GM23338 (cell line): ENCODE measurements around the gene CCSER2. TPM values are rescaled to one million over a fixed set of nuclear protein-coding genes. Genes with fewer than 3 reads are reported as not detected.

ENCODE experiments used
- ATAC-seq: fragments of 200-7000 bp; cut with Tn5 transposase; 3 replicates; pipeline ENCODE4 v1.9.1; 2020
- DNase-seq: peaks from one replicate; pipeline ENCODE4 v3.0.0-alpha.2; 2015; ENCODE audit warnings: low spot score
- H2AFZ ChIP-seq: fragments of 200-600 bp; sonication (generic); 2 replicates; pipeline ENCODE4 v1.8.0; 2016; ENCODE audit warnings: antibody characterized with exemption, mild to moderate bottlenecking, moderate library complexity
- H3F3A ChIP-seq: fragments of 200-600 bp; sonication (generic); replicated peaks from 2 replicates; pipeline ENCODE4 v1.8.0; 2017; ENCODE audit warnings: antibody characterized with exemption, mixed run types, low read depth
- H3K27ac ChIP-seq: fragments of 200-600 bp; sonication (generic); 2 replicates; pipeline ENCODE4 v1.6.1; 2016; ENCODE audit warnings: low read depth
- H3K27me3 ChIP-seq: fragments of 200-600 bp; sonication (generic); 2 replicates; pipeline ENCODE4 v1.8.0; 2016; ENCODE audit warnings: mild to moderate bottlenecking, mixed run types, moderate library complexity; ENCODE audit not compliant: insufficient read depth
- H3K36me3 ChIP-seq: fragments of 200-600 bp; sonication (generic); 2 replicates; pipeline ENCODE4 v1.8.0; 2016; ENCODE audit warnings: mild to moderate bottlenecking; ENCODE audit not compliant: insufficient read depth
- H3K4me1 ChIP-seq: fragments of 200-600 bp; sonication (generic); 2 replicates; pipeline ENCODE4 v1.8.0; 2016; ENCODE audit warnings: mild to moderate bottlenecking, moderate library complexity; ENCODE audit not compliant: insufficient read depth
- H3K4me2 ChIP-seq: fragments of 200-600 bp; sonication (generic); 2 replicates; pipeline ENCODE4 v1.7.1; 2017; ENCODE audit warnings: mixed run types
- H3K4me3 ChIP-seq: fragments of 200-600 bp; sonication (generic); 2 replicates; pipeline ENCODE4 v1.6.1; 2016; ENCODE audit warnings: mixed run types
- H3K79me2 ChIP-seq: fragments of 200-600 bp; sonication (generic); replicated peaks from 2 replicates; pipeline ENCODE4 v1.8.0; 2017; ENCODE audit warnings: mild to moderate bottlenecking; ENCODE audit not compliant: insufficient read depth
- H3K9me2 ChIP-seq: fragments of 200-600 bp; sonication (generic); 2 replicates; pipeline ENCODE4 v1.8.0; 2017; ENCODE audit not compliant: insufficient read depth
- H4K20me1 ChIP-seq: fragments of 200-600 bp; sonication (generic); replicated peaks from 2 replicates; pipeline ENCODE4 v1.8.0; 2017; ENCODE audit warnings: mild to moderate bottlenecking; ENCODE audit not compliant: insufficient read depth
- H3K27ac Mint-ChIP-seq: 2 replicates; pipeline ENCODE4 v1.8.0; 2020; ENCODE audit warnings: inconsistent platforms, mild to moderate bottlenecking, moderate library complexity, mixed read lengths
- H3K27me3 Mint-ChIP-seq: 3 replicates; pipeline ENCODE4 v1.8.0; 2022; ENCODE audit warnings: low read depth, mild to moderate bottlenecking, moderate library complexity, mixed read lengths, inconsistent platforms; ENCODE audit not compliant: insufficient read depth, poor library complexity
- H3K36me3 Mint-ChIP-seq: 3 replicates; pipeline ENCODE4 v1.8.0; 2021; ENCODE audit warnings: low read depth, mild to moderate bottlenecking, inconsistent platforms, moderate library complexity, mixed read lengths
- H3K4me1 Mint-ChIP-seq: 3 replicates; pipeline ENCODE4 v1.8.0; 2020; ENCODE audit warnings: mild to moderate bottlenecking, inconsistent platforms, mixed read lengths
- H3K4me3 Mint-ChIP-seq: 3 replicates; pipeline ENCODE4 v1.8.0; 2021; ENCODE audit warnings: moderate library complexity, mild to moderate bottlenecking, inconsistent platforms, mixed read lengths
- H3K9me3 Mint-ChIP-seq: 3 replicates; pipeline ENCODE4 v1.8.0; 2020; ENCODE audit warnings: moderate library complexity, mild to moderate bottlenecking, inconsistent platforms, mixed read lengths
- CREB1 ChIP-seq: fragments of 250-450 bp; sonication (Bioruptor Pico); IDR thresholded peaks from 2 replicates; pipeline ENCODE4 v1.5.0; 2020; ENCODE audit warnings: low read depth, mild to moderate bottlenecking, moderate library complexity
- EZH2 ChIP-seq: fragments of 200-600 bp; sonication (generic); IDR thresholded peaks from one replicate; pipeline ENCODE4 v1.8.0; 2017; ENCODE audit warnings: antibody characterized with exemption, mild to moderate bottlenecking, low read depth; ENCODE audit not compliant: unreplicated experiment
- JUNB ChIP-seq: IDR thresholded peaks from one replicate; pipeline ENCODE4 v1.6.1; 2016; ENCODE audit warnings: antibody characterized with exemption; ENCODE audit not compliant: unreplicated experiment
- NANOG ChIP-seq: IDR thresholded peaks from 2 replicates; pipeline ENCODE4 v1.6.1; 2016; ENCODE audit warnings: antibody characterized with exemption, borderline replicate concordance
- POLR2AphosphoS5 ChIP-seq: IDR thresholded peaks from 2 replicates; pipeline ENCODE4 v1.6.1; 2016; ENCODE audit warnings: antibody characterized with exemption, low read depth
- STAT1 ChIP-seq: IDR thresholded peaks from one replicate; pipeline ENCODE4 v1.6.1; 2016; ENCODE audit warnings: antibody characterized with exemption; ENCODE audit not compliant: unreplicated experiment
- ZNF114 ChIP-seq: fragments of 250-450 bp; sonication (Bioruptor Pico); IDR thresholded peaks from 2 replicates; pipeline ENCODE4 v1.5.0; 2020; ENCODE audit warnings: mild to moderate bottlenecking, moderate library complexity
- ZNF331 ChIP-seq: fragments of 250-450 bp; sonication (Bioruptor Pico); IDR thresholded peaks from 2 replicates; pipeline ENCODE4 v1.5.0; 2020; ENCODE audit warnings: low read depth, mild to moderate bottlenecking, moderate library complexity
- polyA plus RNA-seq: library from polyadenylated mRNA; unstranded; fragments of >200 nt; fragmentation: Nextera tagmentation; extraction: Ambion mirVana; gene quantifications from 2 replicates; pipeline ENCODE4 v1.2.1, GENCODE V29; 2016
- total RNA-seq: library from RNA; depleted of rRNA; stranded (reverse); fragments of >200 nt; shearing (Covaris generic); gene quantifications from 2 replicates; pipeline ENCODE4 v1.2.3, GENCODE V29; 2014
- TF ChIP-seq, protein P1 (sequence below): IDR thresholded peaks from 2 replicates; pipeline ENCODE4 v1.6.1; 2016; ENCODE audit warnings: antibody characterized with exemption
- TF ChIP-seq, protein P2 (sequence below), 2 experiments: fragments of 200-600 bp in 1 of 2; sonication (generic) in 1 of 2; conservative IDR thresholded peaks; 2 replicates each; pipeline versions ENCODE4 v1.5.1 to v1.6.1; 2016 to 2017; ENCODE audit warnings: antibody characterized with exemption in 2 of 2, low read depth in 2 of 2, mild to moderate bottlenecking in 2 of 2, moderate library complexity in 1 of 2
- TF ChIP-seq, protein P3 (sequence below): fragments of 250-450 bp; sonication (Bioruptor Pico); IDR thresholded peaks from 2 replicates; pipeline ENCODE4 v1.5.0; 2020; ENCODE audit warnings: mild to moderate bottlenecking, moderate library complexity

The CCSER2 gene
- total and polyA plus RNA-seq, 2 experiments from 2014 or later: 30.6 to 37.2 TPM

DNA sequence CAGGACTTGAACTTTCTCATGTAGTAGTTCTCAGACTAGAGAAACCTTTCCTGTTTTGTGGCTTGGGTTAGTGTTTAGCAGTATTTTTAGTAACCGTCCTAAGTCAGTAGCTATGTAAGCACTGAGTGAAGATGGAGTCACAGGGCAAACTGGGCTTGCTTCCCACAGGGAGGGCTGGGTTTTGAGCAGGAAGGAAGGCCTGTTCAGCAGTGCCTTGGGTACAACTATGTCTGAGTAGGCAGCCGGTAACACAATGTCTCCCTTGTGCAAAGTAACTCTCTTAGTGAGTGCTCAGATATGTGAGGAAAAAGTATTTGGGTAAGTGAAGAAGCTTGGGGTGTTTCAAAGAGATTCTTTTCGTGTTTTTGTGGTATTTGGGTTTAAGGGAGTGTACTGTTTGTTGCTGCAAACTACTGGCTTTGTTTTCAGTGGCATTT, 96.4 kb downstream of the CCSER2 start:
- peak; percentile 43 for DNase-seq
- TF ChIP-seq POLR2AphosphoS5 (no peak), NANOG (no peak), ZNF114 (CRISPR knock-in tag) (no peak), STAT1 (no peak), EZH2 (no peak), JUNB (no peak), CREB1 (CRISPR knock-in tag) (no peak), ZNF331 (no peak)
- TF ChIP-seq, protein P1, sequence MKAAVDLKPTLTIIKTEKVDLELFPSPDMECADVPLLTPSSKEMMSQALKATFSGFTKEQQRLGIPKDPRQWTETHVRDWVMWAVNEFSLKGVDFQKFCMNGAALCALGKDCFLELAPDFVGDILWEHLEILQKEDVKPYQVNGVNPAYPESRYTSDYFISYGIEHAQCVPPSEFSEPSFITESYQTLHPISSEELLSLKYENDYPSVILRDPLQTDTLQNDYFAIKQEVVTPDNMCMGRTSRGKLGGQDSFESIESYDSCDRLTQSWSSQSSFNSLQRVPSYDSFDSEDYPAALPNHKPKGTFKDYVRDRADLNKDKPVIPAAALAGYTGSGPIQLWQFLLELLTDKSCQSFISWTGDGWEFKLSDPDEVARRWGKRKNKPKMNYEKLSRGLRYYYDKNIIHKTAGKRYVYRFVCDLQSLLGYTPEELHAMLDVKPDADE: no peak
- TF ChIP-seq, protein P2, sequence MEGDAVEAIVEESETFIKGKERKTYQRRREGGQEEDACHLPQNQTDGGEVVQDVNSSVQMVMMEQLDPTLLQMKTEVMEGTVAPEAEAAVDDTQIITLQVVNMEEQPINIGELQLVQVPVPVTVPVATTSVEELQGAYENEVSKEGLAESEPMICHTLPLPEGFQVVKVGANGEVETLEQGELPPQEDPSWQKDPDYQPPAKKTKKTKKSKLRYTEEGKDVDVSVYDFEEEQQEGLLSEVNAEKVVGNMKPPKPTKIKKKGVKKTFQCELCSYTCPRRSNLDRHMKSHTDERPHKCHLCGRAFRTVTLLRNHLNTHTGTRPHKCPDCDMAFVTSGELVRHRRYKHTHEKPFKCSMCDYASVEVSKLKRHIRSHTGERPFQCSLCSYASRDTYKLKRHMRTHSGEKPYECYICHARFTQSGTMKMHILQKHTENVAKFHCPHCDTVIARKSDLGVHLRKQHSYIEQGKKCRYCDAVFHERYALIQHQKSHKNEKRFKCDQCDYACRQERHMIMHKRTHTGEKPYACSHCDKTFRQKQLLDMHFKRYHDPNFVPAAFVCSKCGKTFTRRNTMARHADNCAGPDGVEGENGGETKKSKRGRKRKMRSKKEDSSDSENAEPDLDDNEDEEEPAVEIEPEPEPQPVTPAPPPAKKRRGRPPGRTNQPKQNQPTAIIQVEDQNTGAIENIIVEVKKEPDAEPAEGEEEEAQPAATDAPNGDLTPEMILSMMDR (conservative IDR thresholded peaks at IDR 0.05; ENCODE audit: low read depth in 2 of 2): no peak
- no peak overlapping the region for H3K4me3 Mint-ChIP-seq

GRCh38 chr10:84427903-84428650, 99.7 kb downstream of the CCSER2 start:
- Histone ChIP-seq H3K36me3 (no peaks in the 10 kb centered on the region), H3K27me3 (no peaks in the 10 kb centered on the region), H3K27ac (no peak overlapping the region), H2AFZ (no peak overlapping the region), H3F3A (no peaks in the 10 kb centered on the region), H3K4me2 (no peak overlapping the region), H3K9me2 (no peaks in the 10 kb centered on the region), H4K20me1 (no peaks in the 10 kb centered on the region), H3K79me2 (peaks cover 18% of the 10 kb centered on the region), H3K4me3 (no peak overlapping the region), H3K4me1 (no peaks in the 10 kb centered on the region)
- ATAC-seq (no peak), DNase-seq (no peak)
- no peak overlapping the region for H3K4me3 Mint-ChIP-seq
- peaks cover 8% of the 10 kb centered on the region for H3K4me1 Mint-ChIP-seq
- H3K9me3 Mint-ChIP-seq: peaks cover 4% of the 10 kb centered on the region; the same call in 1 of the 3 replicates
- H3K36me3 Mint-ChIP-seq: peaks cover 4% of the 10 kb centered on the region
- no peak overlapping the region for H3K27ac Mint-ChIP-seq
- H3K27me3 Mint-ChIP-seq: no peaks in the 10 kb centered on the region
- TF ChIP-seq, protein P3, sequence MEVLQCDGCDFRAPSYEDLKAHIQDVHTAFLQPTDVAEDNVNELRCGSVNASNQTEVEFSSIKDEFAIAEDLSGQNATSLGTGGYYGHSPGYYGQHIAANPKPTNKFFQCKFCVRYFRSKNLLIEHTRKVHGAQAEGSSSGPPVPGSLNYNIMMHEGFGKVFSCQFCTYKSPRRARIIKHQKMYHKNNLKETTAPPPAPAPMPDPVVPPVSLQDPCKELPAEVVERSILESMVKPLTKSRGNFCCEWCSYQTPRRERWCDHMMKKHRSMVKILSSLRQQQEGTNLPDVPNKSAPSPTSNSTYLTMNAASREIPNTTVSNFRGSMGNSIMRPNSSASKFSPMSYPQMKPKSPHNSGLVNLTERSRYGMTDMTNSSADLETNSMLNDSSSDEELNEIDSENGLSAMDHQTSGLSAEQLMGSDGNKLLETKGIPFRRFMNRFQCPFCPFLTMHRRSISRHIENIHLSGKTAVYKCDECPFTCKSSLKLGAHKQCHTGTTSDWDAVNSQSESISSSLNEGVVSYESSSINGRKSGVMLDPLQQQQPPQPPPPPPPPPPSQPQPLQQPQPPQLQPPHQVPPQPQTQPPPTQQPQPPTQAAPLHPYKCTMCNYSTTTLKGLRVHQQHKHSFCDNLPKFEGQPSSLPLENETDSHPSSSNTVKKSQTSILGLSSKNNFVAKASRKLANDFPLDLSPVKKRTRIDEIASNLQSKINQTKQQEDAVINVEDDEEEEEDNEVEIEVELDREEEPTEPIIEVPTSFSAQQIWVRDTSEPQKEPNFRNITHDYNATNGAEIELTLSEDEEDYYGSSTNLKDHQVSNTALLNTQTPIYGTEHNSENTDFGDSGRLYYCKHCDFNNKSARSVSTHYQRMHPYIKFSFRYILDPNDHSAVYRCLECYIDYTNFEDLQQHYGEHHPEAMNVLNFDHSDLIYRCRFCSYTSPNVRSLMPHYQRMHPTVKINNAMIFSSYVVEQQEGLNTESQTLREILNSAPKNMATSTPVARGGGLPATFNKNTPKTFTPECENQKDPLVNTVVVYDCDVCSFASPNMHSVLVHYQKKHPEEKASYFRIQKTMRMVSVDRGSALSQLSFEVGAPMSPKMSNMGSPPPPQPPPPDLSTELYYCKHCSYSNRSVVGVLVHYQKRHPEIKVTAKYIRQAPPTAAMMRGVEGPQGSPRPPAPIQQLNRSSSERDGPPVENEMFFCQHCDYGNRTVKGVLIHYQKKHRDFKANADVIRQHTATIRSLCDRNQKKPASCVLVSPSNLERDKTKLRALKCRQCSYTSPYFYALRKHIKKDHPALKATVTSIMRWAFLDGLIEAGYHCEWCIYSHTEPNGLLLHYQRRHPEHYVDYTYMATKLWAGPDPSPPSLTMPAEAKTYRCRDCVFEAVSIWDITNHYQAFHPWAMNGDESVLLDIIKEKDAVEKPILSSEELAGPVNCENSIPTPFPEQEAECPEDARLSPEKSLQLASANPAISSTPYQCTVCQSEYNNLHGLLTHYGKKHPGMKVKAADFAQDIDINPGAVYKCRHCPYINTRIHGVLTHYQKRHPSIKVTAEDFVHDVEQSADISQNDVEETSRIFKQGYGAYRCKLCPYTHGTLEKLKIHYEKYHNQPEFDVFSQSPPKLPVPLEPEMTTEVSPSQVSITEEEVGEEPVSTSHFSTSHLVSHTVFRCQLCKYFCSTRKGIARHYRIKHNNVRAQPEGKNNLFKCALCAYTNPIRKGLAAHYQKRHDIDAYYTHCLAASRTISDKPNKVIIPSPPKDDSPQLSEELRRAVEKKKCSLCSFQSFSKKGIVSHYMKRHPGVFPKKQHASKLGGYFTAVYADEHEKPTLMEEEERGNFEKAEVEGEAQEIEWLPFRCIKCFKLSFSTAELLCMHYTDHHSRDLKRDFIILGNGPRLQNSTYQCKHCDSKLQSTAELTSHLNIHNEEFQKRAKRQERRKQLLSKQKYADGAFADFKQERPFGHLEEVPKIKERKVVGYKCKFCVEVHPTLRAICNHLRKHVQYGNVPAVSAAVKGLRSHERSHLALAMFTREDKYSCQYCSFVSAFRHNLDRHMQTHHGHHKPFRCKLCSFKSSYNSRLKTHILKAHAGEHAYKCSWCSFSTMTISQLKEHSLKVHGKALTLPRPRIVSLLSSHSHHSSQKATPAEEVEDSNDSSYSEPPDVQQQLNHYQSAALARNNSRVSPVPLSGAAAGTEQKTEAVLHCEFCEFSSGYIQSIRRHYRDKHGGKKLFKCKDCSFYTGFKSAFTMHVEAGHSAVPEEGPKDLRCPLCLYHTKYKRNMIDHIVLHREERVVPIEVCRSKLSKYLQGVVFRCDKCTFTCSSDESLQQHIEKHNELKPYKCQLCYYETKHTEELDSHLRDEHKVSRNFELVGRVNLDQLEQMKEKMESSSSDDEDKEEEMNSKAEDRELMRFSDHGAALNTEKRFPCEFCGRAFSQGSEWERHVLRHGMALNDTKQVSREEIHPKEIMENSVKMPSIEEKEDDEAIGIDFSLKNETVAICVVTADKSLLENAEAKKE: no peak
- TF ChIP-seq CREB1 (CRISPR knock-in tag) (no peak), NANOG (no peak)

More for the DNA sequence above, 96.4 kb downstream of the CCSER2 start:
- Histone ChIP-seq H2AFZ (no peak overlapping the region), H3K4me2 (no peak overlapping the region), H3K4me1 (no peaks in the 10 kb centered on the region), H3K27ac (no peak overlapping the region), H3K9me2 (no peaks in the 10 kb centered on the region), H3K27me3 (no peaks in the 10 kb centered on the region), H3K36me3 (no peaks in the 10 kb centered on the region), H3F3A (no peaks in the 10 kb centered on the region), H3K79me2 (no peaks in the 10 kb centered on the region), H4K20me1 (no peaks in the 10 kb centered on the region; the same call in 1 of the 2 replicates), H3K4me3 (no peak overlapping the region)
- peaks cover 19% of the 10 kb centered on the region for H3K36me3 Mint-ChIP-seq
- ATAC-seq: peak; percentile 82
- peaks cover 8% of the 10 kb centered on the region for H3K4me1 Mint-ChIP-seq
- H3K27me3 Mint-ChIP-seq: no peaks in the 10 kb centered on the region
- H3K27ac Mint-ChIP-seq: peak overlapping the region; percentile 79
- H3K9me3 Mint-ChIP-seq: peaks cover 2% of the 10 kb centered on the region; the same call in 1 of the 3 replicates
